H54 (cell line): ENCODE measurements around the gene KCNJ15.

ENCODE experiments used
- DNase-seq: peaks from one replicate; pipeline ENCODE4 v3.0.0; 2011; ENCODE audit warnings: low spot score, mixed read lengths; ENCODE audit not compliant: insufficient read length
- FAIRE-seq: peaks from 3 replicates; lab custom pipeline; 2011; peaks lifted over from hg19 to GRCh38; lab: Jason Lieb, UNC
- POLR2A ChIP-seq: IDR thresholded peaks from 2 replicates; pipeline ENCODE4 v1.6.1; 2011; ENCODE audit warnings: low read depth, mild to moderate bottlenecking, low read length

KCNJ15 gene

GRCh38 chr21:38267991-38268863, 11.4 kb downstream of the KCNJ15 start:
- DNase-seq, result no peak
- TF ChIP-seq POLR2A, result no peak

GRCh38 chr21:38268864-38269575, 12.2 kb downstream of the KCNJ15 start:
- no peak for FAIRE-seq
- no peak for TF ChIP-seq POLR2A
- DNase-seq, result no peak

More at GRCh38 chr21:38267991-38268863, 11.4 kb downstream of the KCNJ15 start:
- no peak for FAIRE-seq

- DNase-seq (no peak), FAIRE-seq (no peak)
- TF ChIP-seq POLR2A, result no peak
Measured at GRCh38 chr21:38269576-38269936, 12.8 kb downstream of the KCNJ15 start.

- DNase-seq (no peak), FAIRE-seq (no peak)
- no peak for TF ChIP-seq POLR2A
Measured at GRCh38 chr21:38272215-38272614, 15.4 kb downstream of the KCNJ15 start.

GRCh38 chr21:38273745-38274542, 17.2 kb downstream of the KCNJ15 start:
- no peak for FAIRE-seq
- no peak for DNase-seq
- no peak for TF ChIP-seq POLR2A

- peak; percentile 69 for FAIRE-seq
- DNase-seq, result peak; percentile 49
- no peak for TF ChIP-seq POLR2A
Measured at GRCh38 chr21:38277501-38278131, 20.8 kb downstream of the KCNJ15 start.

- no peak for DNase-seq
- FAIRE-seq, result no peak
- no peak for TF ChIP-seq POLR2A
Measured at GRCh38 chr21:38280454-38280853, 23.7 kb downstream of the KCNJ15 start.

GRCh38 chr21:38280867-38281266, 24.1 kb downstream of the KCNJ15 start:
- no peak for TF ChIP-seq POLR2A
- no peak for DNase-seq
- FAIRE-seq, result no peak

GRCh38 chr21:38282921-38283320, 26.1 kb downstream of the KCNJ15 start:
- FAIRE-seq, result no peak

GRCh38 chr21:38284216-38284615, 27.4 kb downstream of the KCNJ15 start:
- FAIRE-seq, result no peak
- no peak for DNase-seq
- TF ChIP-seq POLR2A, result no peak

More at GRCh38 chr21:38282921-38283320, 26.1 kb downstream of the KCNJ15 start:
- no peak for DNase-seq
- TF ChIP-seq POLR2A, result no peak

- no peak for TF ChIP-seq POLR2A
- FAIRE-seq (no peak), DNase-seq (no peak)
Measured at GRCh38 chr21:38286739-38287471, 30.1 kb downstream of the KCNJ15 start.

GRCh38 chr21:38287476-38287875, 30.7 kb downstream of the KCNJ15 start:
- TF ChIP-seq POLR2A, result no peak
- no peak for FAIRE-seq
- DNase-seq, result no peak
